Ishikawa (cell line): Measurements from ENCODE around the gene SCNN1A.

Source experiments
- CEBPB ChIP-seq: IDR thresholded peaks from 2 replicates; pipeline ENCODE4 v1.6.1; 2012
- CREB1 ChIP-seq: IDR thresholded peaks from 2 replicates; pipeline ENCODE4 v1.6.1; 2012; ENCODE audit warnings: low read depth
- EGR1 ChIP-seq: IDR thresholded peaks from 2 replicates; pipeline ENCODE4 v1.6.1; 2012
- EP300 ChIP-seq: IDR thresholded peaks from 2 replicates; pipeline ENCODE4 v1.6.1; 2012; ENCODE audit warnings: borderline replicate concordance
- FOXM1 ChIP-seq: IDR thresholded peaks from 2 replicates; pipeline ENCODE4 v1.6.1; 2012; ENCODE audit warnings: low read depth, borderline replicate concordance
- MAX ChIP-seq: IDR thresholded peaks from 2 replicates; pipeline ENCODE4 v1.6.1; 2012
- NFIC ChIP-seq: IDR thresholded peaks from 2 replicates; pipeline ENCODE4 v1.6.1; 2012
- RAD21 ChIP-seq: IDR thresholded peaks from 2 replicates; pipeline ENCODE4 v1.6.1; 2012; ENCODE audit warnings: low read depth
- REST ChIP-seq: IDR thresholded peaks from 2 replicates; pipeline ENCODE4 v1.6.1; 2012; ENCODE audit warnings: low read depth, mild to moderate bottlenecking
- TAF1 ChIP-seq: IDR thresholded peaks from 2 replicates; pipeline ENCODE4 v1.6.1; 2012; ENCODE audit warnings: low read depth, mild to moderate bottlenecking
- TCF12 ChIP-seq: IDR thresholded peaks from 2 replicates; pipeline ENCODE4 v1.6.1; 2012; ENCODE audit warnings: low read depth
- TEAD4 ChIP-seq: IDR thresholded peaks from 2 replicates; pipeline ENCODE4 v1.6.1; 2012
- USF1 ChIP-seq: IDR thresholded peaks from 2 replicates; pipeline ENCODE4 v1.6.1; 2012
- YY1 ChIP-seq: IDR thresholded peaks from 2 replicates; pipeline ENCODE4 v1.6.1; 2012; ENCODE audit warnings: low read depth
- ZBTB7A ChIP-seq: IDR thresholded peaks from 2 replicates; pipeline ENCODE4 v1.6.1; 2012; ENCODE audit warnings: low read depth

Gene SCNN1A

GRCh38 chr12:6329703-6330064 lies 45.7 kb downstream of the SCNN1A start:
- no peak for TF ChIP-seq FOXM1
- TF ChIP-seq MAX, result no peak

- TF ChIP-seq RAD21 (no peak), EP300 (no peak), NFIC (no peak), CREB1 (no peak), TCF12 (no peak), EGR1 (no peak), FOXM1 (no peak), TEAD4 (no peak), YY1 (no peak), REST (no peak), MAX (no peak), CEBPB (no peak), USF1 (no peak), ZBTB7A (no peak), TAF1 (no peak)
Measured at GRCh38 chr12:6328945-6329702, 46.2 kb downstream of the SCNN1A start.

GRCh38 chr12:6328045-6328779 lies 47.2 kb downstream of the SCNN1A start:
- TF ChIP-seq NFIC (no peak), EGR1 (no peak), MAX (no peak), TEAD4 (no peak), ZBTB7A (no peak), TCF12 (no peak), CEBPB (no peak), YY1 (no peak), USF1 (no peak), EP300 (no peak), TAF1 (no peak), RAD21 (no peak), FOXM1 (no peak), REST (no peak), CREB1 (no peak)

GRCh38 chr12:6327229-6328041 lies 47.9 kb downstream of the SCNN1A start:
- TF ChIP-seq YY1, result no peak
- no peak for TF ChIP-seq TAF1
- TF ChIP-seq NFIC, result no peak
- no peak for TF ChIP-seq CEBPB
- TF ChIP-seq EP300, result no peak
- TF ChIP-seq RAD21, result no peak
- TF ChIP-seq CREB1, result no peak
- TF ChIP-seq MAX, result no peak
- no peak for TF ChIP-seq USF1
- TF ChIP-seq TCF12, result no peak
- no peak for TF ChIP-seq FOXM1
- no peak for TF ChIP-seq ZBTB7A
- no peak for TF ChIP-seq REST
- no peak for TF ChIP-seq TEAD4
- no peak for TF ChIP-seq EGR1
